GM13976 (cell line): ENCODE results near the gene ANKRD44.

ENCODE experiments used
- DNase-seq: peaks from one replicate; pipeline ENCODE4 v3.0.0; 2012; ENCODE audit warnings: low spot score
- CTCF ChIP-seq: IDR thresholded peaks from 2 replicates; pipeline ENCODE4 v1.5.1; 2012; ENCODE audit warnings: borderline replicate concordance, mild to moderate bottlenecking; ENCODE audit not compliant: insufficient read depth; ENCODE audit errors: extremely low read depth, missing control alignments, control extremely low read depth
- in situ Hi-C: fragments of 300-500 bp; cut with MboI; formaldehyde crosslinking; loops from one replicate; pipeline ENCODE4 v1.12.0; 2022; ENCODE audit warnings: low sequenced_read_pairs, mixed read lengths, inconsistent platforms; ENCODE audit not compliant: unreplicated experiment

The ANKRD44 gene

GRCh38 chr2:197197895-197198311 lies 112.7 kb downstream of the ANKRD44 start:
- no peak for DNase-seq
- TF ChIP-seq CTCF = no peak
- in situ Hi-C loops = no loop called here

- TF ChIP-seq CTCF = no peak
- in situ Hi-C loops = no loop called here
- no peak for DNase-seq
Observed at GRCh38 chr2:197196541-197197180, 113.9 kb downstream of the ANKRD44 start.

GRCh38 chr2:197195518-197195917 lies 115.1 kb downstream of the ANKRD44 start:
- no peak for TF ChIP-seq CTCF
- in situ Hi-C loops = no loop called here
- DNase-seq = no peak

GRCh38 chr2:197191940-197192322 lies 118.6 kb downstream of the ANKRD44 start:
- in situ Hi-C loops = no loop called here
- no peak for TF ChIP-seq CTCF
- peak; percentile 52 for DNase-seq

- DNase-seq = peak; percentile 47
- in situ Hi-C loops = no loop called here
- peak; percentile 59 for TF ChIP-seq CTCF
Observed at GRCh38 chr2:197191177-197191939, 119.2 kb downstream of the ANKRD44 start.

- in situ Hi-C loops = no loop called here
- no peak for TF ChIP-seq CTCF
- DNase-seq = no peak
Observed at GRCh38 chr2:197190100-197190432, 120.5 kb downstream of the ANKRD44 start.
